H1 (cell line): ENCODE data around the gene FBXW8. TPM values are rescaled to one million over a fixed set of nuclear protein-coding genes. Genes with fewer than 3 reads are reported as not detected.
A peak's percentile ranks its signal among the peaks of the same experiment; 100 is the strongest.

Experiments
- BACH1 ChIP-seq: IDR thresholded peaks from 2 replicates; pipeline ENCODE4 v1.6.1; 2012; ENCODE audit warnings: low read length, improper control_type of control experiment
- CEBPB ChIP-seq: IDR thresholded peaks from 2 replicates; pipeline ENCODE4 v1.6.1; 2012; ENCODE audit warnings: low read depth, low read length
- CHD1 ChIP-seq: IDR thresholded peaks from 2 replicates; pipeline ENCODE4 v1.6.1; 2012; ENCODE audit warnings: low read depth, low read length, improper control_type of control experiment
- E2F6 ChIP-seq: IDR thresholded peaks from 2 replicates; pipeline ENCODE4 v1.6.1; 2012; ENCODE audit warnings: inconsistent platforms
- EGR1 ChIP-seq: IDR thresholded peaks from 2 replicates; pipeline ENCODE4 v1.6.1; 2011; ENCODE audit warnings: low read depth, low read length, borderline replicate concordance
- FOSL1 ChIP-seq: IDR thresholded peaks from 2 replicates; pipeline ENCODE4 v1.6.1; 2011; ENCODE audit warnings: mild to moderate bottlenecking, low read depth, low read length, moderate library complexity; ENCODE audit not compliant: insufficient read depth
- GABPA ChIP-seq: IDR thresholded peaks from 2 replicates; pipeline ENCODE4 v1.6.1; 2011; ENCODE audit warnings: mild to moderate bottlenecking, low read length, moderate library complexity, borderline replicate concordance; ENCODE audit not compliant: insufficient read depth
- GTF2F1 ChIP-seq: IDR thresholded peaks from 2 replicates; pipeline ENCODE4 v1.6.1; 2012; ENCODE audit warnings: low read depth, low read length, improper control_type of control experiment, borderline replicate concordance
- HDAC2 ChIP-seq, 2 experiments: fragments of 300-600 bp in 1 of 2; sonication (generic) in 1 of 2; IDR thresholded peaks; 2 replicates each; pipeline ENCODE4 v1.6.1; 2011 to 2012; ENCODE audit warnings: low read depth in 2 of 2, low read length in 2 of 2, mild to moderate bottlenecking in 2 of 2, moderate library complexity in 2 of 2, borderline replicate concordance in 1 of 2, inconsistent platforms in 1 of 2
- HDAC6 ChIP-seq: IDR thresholded peaks from one replicate; pipeline ENCODE4 v1.7.1; 2012; ENCODE audit warnings: low read depth, mild to moderate bottlenecking, inconsistent platforms, low read length, moderate library complexity
- JUND ChIP-seq: IDR thresholded peaks from 2 replicates; pipeline ENCODE4 v1.6.1; 2011; ENCODE audit warnings: mild to moderate bottlenecking, improper control_type of control experiment, low read length
- KDM4A ChIP-seq: IDR thresholded peaks from one replicate; pipeline ENCODE4 v1.7.1; 2012; ENCODE audit warnings: low read depth, mild to moderate bottlenecking, moderate library complexity, low read length, inconsistent platforms; ENCODE audit not compliant: severe bottlenecking
- MAX ChIP-seq: IDR thresholded peaks from 2 replicates; pipeline ENCODE4 v1.6.1; 2012; ENCODE audit warnings: inconsistent platforms
- RAD21 ChIP-seq, 2 experiments: IDR thresholded peaks in 1 of 2; conservative IDR thresholded peaks in 1 of 2; 2 replicates each; pipeline ENCODE4 v1.6.1; 2011; ENCODE audit warnings: low read depth in 2 of 2, low read length in 2 of 2, improper control_type of control experiment in 1 of 2, inconsistent platforms in 1 of 2, mild to moderate bottlenecking in 1 of 2, moderate library complexity in 1 of 2
- RBBP5 ChIP-seq: IDR thresholded peaks from 2 replicates; pipeline ENCODE4 v1.7.1; 2012; ENCODE audit warnings: low read depth, mild to moderate bottlenecking, inconsistent platforms, low read length, moderate library complexity, borderline replicate concordance
- TAF1 ChIP-seq: IDR thresholded peaks from 2 replicates; pipeline ENCODE4 v1.6.1; 2011; ENCODE audit warnings: mild to moderate bottlenecking, low read depth, low read length
- TAF7 ChIP-seq: optimal IDR thresholded peaks from 2 replicates; pipeline ENCODE3; 2011; ENCODE audit warnings: low read depth, mild to moderate bottlenecking, inconsistent platforms, low read length, moderate library complexity, borderline replicate concordance
- TBP ChIP-seq: IDR thresholded peaks from 2 replicates; pipeline ENCODE4 v1.6.1; 2011; ENCODE audit warnings: low read depth, low read length, improper control_type of control experiment
- TCF12 ChIP-seq: IDR thresholded peaks from 2 replicates; pipeline ENCODE4 v1.6.1; 2011; ENCODE audit warnings: low read depth, mild to moderate bottlenecking, low read length
- USF2 ChIP-seq: IDR thresholded peaks from 2 replicates; pipeline ENCODE4 v1.6.1; 2011; ENCODE audit warnings: low read length, improper control_type of control experiment
- YY1 ChIP-seq: IDR thresholded peaks from 2 replicates; pipeline ENCODE4 v1.6.1; 2011; ENCODE audit warnings: low read depth, mild to moderate bottlenecking, low read length
- polyA plus RNA-seq, 7 experiments: library from polyadenylated mRNA; depleted of rRNA in 3 of 7; stranded (reverse) in 5 of 7; unstranded in 2 of 7; fragments of >200 nt in 5 of 7; fragments of 200-250 nt in 2 of 7; gene quantifications; 1 replicate in 5 of 7; 2 replicates in 1 of 7; 4 replicates in 1 of 7; pipeline versions ENCODE4 v1.2.1 to v1.2.3, GENCODE V29; 2011 to 2013; ENCODE audit warnings: missing spikeins in 2 of 7, mixed read lengths in 2 of 7
- total RNA-seq: library from RNA; stranded (reverse); fragmentation: NEBNext Ultra II Directional; extraction: Animal tissue kit (Norgen Biotek cat#: 25700); gene quantifications from 2 replicates; pipeline ENCODE4 v1.2.1, GENCODE V29; 2021

FBXW8 gene
- total and polyA plus RNA-seq, 2 of the 8 experiments (the other 6 are each of a cell fraction or from before 2014, with no cell fraction given) = 15.8 to 16.0 TPM

GRCh38 chr12:116910645-116911451, at the start of gene FBXW8 (continued):
- TF ChIP-seq JUND = no peak
- TF ChIP-seq E2F6 = peak; percentile 88
- no peak for TF ChIP-seq CHD1
- no peak for TF ChIP-seq CEBPB
- peak; percentile 73; the same call in 1 of the 2 replicates for TF ChIP-seq TAF1
- TF ChIP-seq MAX = peak; percentile 98
- no peak for TF ChIP-seq TAF7
- no peak for TF ChIP-seq HDAC6
- no peak for TF ChIP-seq GTF2F1
- TF ChIP-seq BACH1 = peak; percentile 84
- peak; percentile 79; the same call in 1 of the 2 replicates for TF ChIP-seq RBBP5
- peak; percentile 40; the same call in 1 of the 2 replicates for TF ChIP-seq USF2
- no peak for TF ChIP-seq RAD21 (IDR thresholded peaks at IDR 0.05 in 1 of 2, conservative IDR thresholded peaks at IDR 0.05 in 1 of 2; ENCODE audit: low read depth in 2 of 2, low read length in 2 of 2)
- peak; percentile 70; the same call in 1 of the 2 replicates for TF ChIP-seq TBP
- TF ChIP-seq KDM4A = peak; percentile 65
- TF ChIP-seq TCF12 = 0 out of 2 replicates have a peak, but pooled peaks have one; percentile 25
- peak in 1 of 2 experiments; percentile 97; a peak in 3 of 4 replicates for TF ChIP-seq HDAC2 (IDR thresholded peaks at IDR 0.05; ENCODE audit: borderline replicate concordance in 1 of 2, low read depth in 2 of 2, low read length in 2 of 2)
- TF ChIP-seq YY1 = 0 out of 2 replicates have a peak, but pooled peaks have one; percentile 32
- TF ChIP-seq FOSL1 = no peak
- peak; percentile 80; the same call in 1 of the 2 replicates for TF ChIP-seq EGR1
- peak; percentile 90; the same call in 1 of the 2 replicates for TF ChIP-seq GABPA
